Suprapubic skin (tissue), 4 donors: ENCODE data around the gene SERINC5. TPM values are rescaled to one million over a fixed set of nuclear protein-coding genes. Genes with fewer than 3 reads are reported as not detected.

ENCODE experiments used
- DNase-seq, 2 donors: peaks; one replicate each; pipeline ENCODE4 v3.0.0-alpha.2; 2019; ENCODE audit warnings: low spot score in 2 of 2
- H3K27ac ChIP-seq: fragments of 200-600 bp; sonication (generic); one replicate; pipeline ENCODE4 v1.5.1; 2019
- H3K27me3 ChIP-seq: fragments of 200-600 bp; sonication (generic); one replicate; pipeline ENCODE4 v1.5.1; 2019
- H3K36me3 ChIP-seq: fragments of 200-600 bp; sonication (generic); one replicate; pipeline ENCODE4 v1.5.1; 2019
- H3K4me1 ChIP-seq: fragments of 200-600 bp; sonication (generic); one replicate; pipeline ENCODE4 v1.5.1; 2019
- H3K4me3 ChIP-seq: fragments of 200-600 bp; sonication (generic); one replicate; pipeline ENCODE4 v1.5.1; 2019; ENCODE audit warnings: mild to moderate bottlenecking
- H3K9me3 ChIP-seq: fragments of 200-600 bp; sonication (generic); one replicate; pipeline ENCODE4 v1.5.1; 2019
- EP300 ChIP-seq: sonication (generic); formaldehyde crosslinking; IDR thresholded peaks from one replicate; pipeline ENCODE4 v1.6.1; 2017; ENCODE audit warnings: antibody characterized with exemption
- POLR2A ChIP-seq, 2 donors: fragments of 450-650 bp; IDR thresholded peaks; one replicate each; pipeline ENCODE4 v1.6.1; 2017; ENCODE audit warnings: antibody characterized with exemption in 2 of 2, mild to moderate bottlenecking in 2 of 2, moderate library complexity in 2 of 2
- POLR2AphosphoS5 ChIP-seq, 3 donors: sonication (generic); formaldehyde crosslinking; IDR thresholded peaks; one replicate each; pipeline ENCODE4 v1.6.1; 2017; ENCODE audit warnings: antibody characterized with exemption in 3 of 3
- WGBS: methylation state at CpG from one replicate; pipeline ENCODE4 v1.1.5; 2018; 5-methylcytosine and 5-hydroxymethylcytosine counted together
- total RNA-seq, 4 donors: library from RNA; depleted of rRNA; stranded (reverse); fragments of >200 nt; gene quantifications; one replicate each; pipeline ENCODE4 v1.1.0, GENCODE V29; 2016
- TF ChIP-seq, protein P1 (sequence below), 2 donors: fragments of 200-600 bp in 1 of 2; fragments of 450-650 bp in 1 of 2; sonication (generic) in 1 of 2; IDR thresholded peaks; one replicate each; pipeline ENCODE4 v1.5.1; 2016 to 2019; ENCODE audit warnings: antibody characterized with exemption in 2 of 2, mild to moderate bottlenecking in 1 of 2, moderate library complexity in 1 of 2

The SERINC5 gene
- total RNA-seq, 4 donors from 2014 or later, result 53.8 to 68.8 (median 62.5) TPM

DNA sequence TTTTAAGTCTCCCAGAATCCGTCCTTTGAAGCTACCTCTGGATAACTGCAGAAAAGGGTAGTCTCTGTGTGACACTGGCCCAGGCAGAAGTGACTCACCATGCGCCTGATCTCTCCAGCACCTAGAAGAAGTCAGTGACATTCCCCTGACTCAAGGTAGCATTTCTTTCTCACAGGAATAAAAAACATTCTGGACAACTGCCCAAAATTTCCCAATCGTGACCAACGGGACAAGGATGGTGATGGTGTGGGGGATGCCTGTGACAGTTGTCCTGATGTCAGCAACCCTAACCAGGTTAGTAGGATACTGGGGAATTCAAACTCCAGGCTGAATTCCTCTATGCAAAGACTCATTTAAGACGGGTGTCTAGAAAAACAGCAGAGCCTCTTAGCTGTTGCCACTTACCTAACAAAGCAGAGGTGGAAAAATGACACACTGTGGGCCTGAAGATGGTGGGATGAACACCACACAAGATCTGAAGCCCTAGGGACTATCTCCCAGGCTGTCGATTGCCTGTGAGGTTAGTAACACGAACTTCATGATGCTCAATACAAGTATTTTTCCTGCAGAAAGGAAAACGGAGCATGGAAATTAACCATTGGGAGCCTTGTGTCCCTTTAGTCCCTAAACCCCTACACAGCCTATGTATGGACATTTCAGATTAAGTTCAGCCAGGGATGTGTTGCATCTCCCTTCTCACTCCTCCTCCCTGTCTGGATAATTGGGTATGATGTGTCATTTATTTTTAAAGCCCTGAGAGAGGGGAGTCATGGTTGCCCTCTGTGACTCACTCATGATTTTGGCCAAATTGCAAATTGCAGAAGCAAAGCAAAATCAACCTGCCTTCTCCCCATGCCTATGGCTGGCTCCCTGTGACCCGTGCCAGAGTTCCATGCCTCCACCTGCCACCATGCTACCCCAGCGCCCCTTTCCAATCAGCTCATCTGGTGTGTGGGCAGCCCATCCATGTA is 183.5 kb downstream of the SERINC5 start:
- TF ChIP-seq POLR2A (IDR thresholded peaks at IDR 0.05), result no peak
- TF ChIP-seq POLR2AphosphoS5 (IDR thresholded peaks at IDR 0.05), result no peak
- TF ChIP-seq, protein P1, sequence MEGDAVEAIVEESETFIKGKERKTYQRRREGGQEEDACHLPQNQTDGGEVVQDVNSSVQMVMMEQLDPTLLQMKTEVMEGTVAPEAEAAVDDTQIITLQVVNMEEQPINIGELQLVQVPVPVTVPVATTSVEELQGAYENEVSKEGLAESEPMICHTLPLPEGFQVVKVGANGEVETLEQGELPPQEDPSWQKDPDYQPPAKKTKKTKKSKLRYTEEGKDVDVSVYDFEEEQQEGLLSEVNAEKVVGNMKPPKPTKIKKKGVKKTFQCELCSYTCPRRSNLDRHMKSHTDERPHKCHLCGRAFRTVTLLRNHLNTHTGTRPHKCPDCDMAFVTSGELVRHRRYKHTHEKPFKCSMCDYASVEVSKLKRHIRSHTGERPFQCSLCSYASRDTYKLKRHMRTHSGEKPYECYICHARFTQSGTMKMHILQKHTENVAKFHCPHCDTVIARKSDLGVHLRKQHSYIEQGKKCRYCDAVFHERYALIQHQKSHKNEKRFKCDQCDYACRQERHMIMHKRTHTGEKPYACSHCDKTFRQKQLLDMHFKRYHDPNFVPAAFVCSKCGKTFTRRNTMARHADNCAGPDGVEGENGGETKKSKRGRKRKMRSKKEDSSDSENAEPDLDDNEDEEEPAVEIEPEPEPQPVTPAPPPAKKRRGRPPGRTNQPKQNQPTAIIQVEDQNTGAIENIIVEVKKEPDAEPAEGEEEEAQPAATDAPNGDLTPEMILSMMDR (IDR thresholded peaks at IDR 0.05), result no peak
- TF ChIP-seq EP300, result no peak
- DNase-seq, result no peak
- 86% methylated on average over 10 of the region's 10 CpGs for WGBS

DNA sequence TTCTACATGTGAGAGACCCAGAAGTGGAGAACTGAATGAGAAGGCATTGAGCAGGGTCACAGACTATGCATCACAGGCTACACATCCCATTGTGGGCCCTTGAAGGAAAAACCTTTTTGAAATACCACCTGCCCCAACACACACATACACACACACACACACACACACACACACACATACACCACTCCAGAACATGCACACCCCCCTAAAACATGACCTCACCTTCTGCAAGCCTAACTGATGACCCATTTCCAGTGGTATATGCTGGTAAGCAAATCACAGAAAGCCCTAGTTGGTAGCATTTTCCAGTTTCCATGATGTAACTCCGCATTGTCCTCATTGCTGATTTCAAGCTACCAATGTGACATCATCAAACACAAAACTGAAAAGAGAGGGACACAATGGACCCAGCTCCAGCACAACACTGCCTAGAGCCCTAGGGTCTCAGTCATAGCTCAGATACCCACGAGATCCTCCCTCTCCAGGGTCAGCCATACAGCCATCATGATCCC is 184.3 kb downstream of the SERINC5 start:
- H3K27me3 ChIP-seq, result no peaks in the 10 kb centered on the region
- no peaks in the 10 kb centered on the region for H3K4me1 ChIP-seq
- 97% methylated on average over 2 of the region's 2 CpGs for WGBS
- H3K4me3 ChIP-seq, result no peak overlapping the region
- H3K36me3 ChIP-seq, result no peaks in the 10 kb centered on the region
- no peaks in the 10 kb centered on the region for H3K9me3 ChIP-seq
- DNase-seq, result no peak
- H3K27ac ChIP-seq, result no peak overlapping the region
- TF ChIP-seq POLR2A (IDR thresholded peaks at IDR 0.05), result no peak
- TF ChIP-seq POLR2AphosphoS5 (IDR thresholded peaks at IDR 0.05), result no peak
- TF ChIP-seq EP300, result no peak
- TF ChIP-seq, protein P1 (IDR thresholded peaks at IDR 0.05), result no peak

More for the DNA sequence above, 183.5 kb downstream of the SERINC5 start:
- Histone ChIP-seq H3K36me3 (no peaks in the 10 kb centered on the region), H3K4me1 (no peaks in the 10 kb centered on the region), H3K27ac (no peak overlapping the region), H3K27me3 (no peaks in the 10 kb centered on the region), H3K9me3 (no peaks in the 10 kb centered on the region), H3K4me3 (no peak overlapping the region)

DNA sequence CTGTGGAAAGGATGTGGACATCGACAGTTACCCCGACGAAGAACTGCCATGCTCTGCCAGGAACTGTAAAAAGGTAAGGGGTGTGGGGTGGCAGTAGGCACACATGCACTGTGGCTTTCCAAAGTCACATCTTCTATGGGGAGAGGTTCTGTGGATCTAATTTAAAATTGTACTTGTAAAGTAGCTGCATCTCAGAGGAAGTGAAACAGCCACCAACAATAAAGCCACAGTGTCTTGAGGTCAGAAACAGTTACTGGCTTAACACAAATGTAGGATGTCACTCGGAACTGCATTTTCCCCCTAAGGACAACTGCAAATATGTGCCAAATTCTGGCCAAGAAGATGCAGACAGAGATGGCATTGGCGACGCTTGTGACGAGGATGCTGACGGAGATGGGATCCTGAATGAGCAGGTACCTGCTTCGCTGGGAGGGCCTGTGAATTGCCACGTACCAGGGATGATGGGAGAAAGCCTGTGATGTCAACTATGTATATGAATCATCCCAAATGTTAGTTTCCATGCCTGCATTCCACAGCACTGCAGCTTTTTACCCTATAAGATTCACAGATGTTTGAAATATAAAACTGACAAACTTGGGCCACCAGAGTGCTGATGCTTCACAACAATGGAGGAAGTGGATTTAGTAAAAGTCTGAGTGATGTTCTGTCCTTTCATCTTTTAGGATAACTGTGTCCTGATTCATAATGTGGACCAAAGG is 185.4 kb downstream of the SERINC5 start:
- no peak for DNase-seq
- no peaks in the 10 kb centered on the region for H3K4me1 ChIP-seq
- no peak overlapping the region for H3K4me3 ChIP-seq
- 83% methylated on average over 10 of the region's 10 CpGs for WGBS
- TF ChIP-seq, protein P1 (IDR thresholded peaks at IDR 0.05), result no peak
- TF ChIP-seq POLR2A (IDR thresholded peaks at IDR 0.05), result no peak
- TF ChIP-seq POLR2AphosphoS5 (IDR thresholded peaks at IDR 0.05), result no peak
- TF ChIP-seq EP300, result no peak
- no peaks in the 10 kb centered on the region for H3K27me3 ChIP-seq
- no peak overlapping the region for H3K27ac ChIP-seq
- H3K9me3 ChIP-seq, result no peaks in the 10 kb centered on the region
- no peaks in the 10 kb centered on the region for H3K36me3 ChIP-seq

DNA sequence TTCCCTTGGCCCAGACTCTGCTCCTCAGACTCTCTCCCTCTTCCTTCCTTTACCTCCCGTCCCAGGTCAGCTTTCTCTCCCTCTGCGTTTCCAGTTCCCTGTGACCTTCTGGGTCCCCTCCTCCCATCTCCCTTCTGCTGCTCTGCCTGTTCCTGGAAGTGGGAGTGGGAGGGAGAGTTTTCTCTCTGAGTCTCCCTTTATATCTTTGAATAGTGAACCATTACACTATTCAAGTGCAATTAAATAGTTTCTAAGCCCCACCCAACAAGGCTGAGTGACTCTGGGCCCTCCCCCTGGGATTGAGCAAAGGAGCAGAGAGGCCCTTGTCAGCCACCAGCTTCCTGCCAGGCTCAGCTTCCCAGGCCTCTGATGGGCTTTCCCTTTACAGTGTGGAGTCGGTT is 185.9 kb downstream of the SERINC5 start:
- Histone ChIP-seq H3K27me3 (no peaks in the 10 kb centered on the region), H3K4me1 (no peaks in the 10 kb centered on the region), H3K9me3 (no peaks in the 10 kb centered on the region), H3K27ac (no peak overlapping the region), H3K36me3 (no peaks in the 10 kb centered on the region), H3K4me3 (no peak overlapping the region)
- WGBS, result 52% methylated on average over 3 of the region's 3 CpGs
- TF ChIP-seq POLR2AphosphoS5 (IDR thresholded peaks at IDR 0.05) (no peak), EP300 (no peak), POLR2A (IDR thresholded peaks at IDR 0.05) (no peak)
- TF ChIP-seq, protein P1 (IDR thresholded peaks at IDR 0.05), result no peak
- no peak for DNase-seq
